HG03558 (cell line): ENCODE measurements around the gene ANGPTL4.
"Not testable (repeated sequence)": the region's sequence is repeated elsewhere in the genome, so short reads cannot be mapped to it uniquely, and the experiment has no call there.

Experiments
- ATAC-seq: cut with Tn5 transposase; IDR thresholded peaks from one replicate; pipeline ENCODE4 v1.9.1; 2021; ENCODE audit warnings: moderate number of reproducible peaks; ENCODE audit not compliant: unreplicated experiment; ENCODE audit errors: extremely low read depth

ANGPTL4 gene

DNA sequence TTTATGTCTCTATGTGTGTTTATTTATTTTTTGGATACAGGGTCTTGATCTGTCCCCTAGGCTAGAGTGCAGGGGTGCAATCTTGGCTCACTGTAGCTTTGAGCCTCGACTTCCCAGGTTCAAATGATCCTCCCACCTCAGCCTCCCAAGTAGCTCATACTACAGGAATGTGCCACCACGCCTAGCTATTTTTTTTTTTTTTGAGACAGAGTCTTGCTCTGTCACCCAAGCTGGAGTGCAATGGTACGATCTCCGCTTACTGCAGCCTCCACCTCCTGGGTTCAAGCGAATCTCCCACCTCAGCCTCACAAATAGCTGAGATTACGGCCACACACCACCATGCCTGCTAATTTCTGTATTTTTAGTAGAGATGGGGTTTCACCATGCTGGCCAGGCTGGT, 5.0 kb upstream of the ANGPTL4 start:
- no peak for ATAC-seq

DNA sequence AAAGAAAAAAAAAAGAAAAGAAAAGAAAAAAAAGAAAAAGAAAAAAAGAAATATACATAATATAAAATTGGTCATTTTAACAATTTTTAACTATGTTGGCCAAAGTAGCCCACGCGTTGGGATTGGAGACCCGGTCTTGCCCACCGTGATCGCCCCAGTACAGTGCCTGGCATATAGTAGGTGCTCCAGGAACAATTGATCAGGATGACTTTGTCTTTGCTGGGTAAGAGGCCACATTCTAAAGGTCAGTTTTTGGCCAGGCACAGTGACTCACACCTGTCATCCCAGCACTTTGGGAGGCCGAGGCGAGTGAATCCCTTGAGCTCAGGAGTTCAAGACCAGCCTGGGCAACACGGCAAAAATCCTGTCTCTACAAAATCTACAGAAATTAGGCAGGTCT, 3.8 kb upstream of the ANGPTL4 start:
- ATAC-seq: no peak

DNA sequence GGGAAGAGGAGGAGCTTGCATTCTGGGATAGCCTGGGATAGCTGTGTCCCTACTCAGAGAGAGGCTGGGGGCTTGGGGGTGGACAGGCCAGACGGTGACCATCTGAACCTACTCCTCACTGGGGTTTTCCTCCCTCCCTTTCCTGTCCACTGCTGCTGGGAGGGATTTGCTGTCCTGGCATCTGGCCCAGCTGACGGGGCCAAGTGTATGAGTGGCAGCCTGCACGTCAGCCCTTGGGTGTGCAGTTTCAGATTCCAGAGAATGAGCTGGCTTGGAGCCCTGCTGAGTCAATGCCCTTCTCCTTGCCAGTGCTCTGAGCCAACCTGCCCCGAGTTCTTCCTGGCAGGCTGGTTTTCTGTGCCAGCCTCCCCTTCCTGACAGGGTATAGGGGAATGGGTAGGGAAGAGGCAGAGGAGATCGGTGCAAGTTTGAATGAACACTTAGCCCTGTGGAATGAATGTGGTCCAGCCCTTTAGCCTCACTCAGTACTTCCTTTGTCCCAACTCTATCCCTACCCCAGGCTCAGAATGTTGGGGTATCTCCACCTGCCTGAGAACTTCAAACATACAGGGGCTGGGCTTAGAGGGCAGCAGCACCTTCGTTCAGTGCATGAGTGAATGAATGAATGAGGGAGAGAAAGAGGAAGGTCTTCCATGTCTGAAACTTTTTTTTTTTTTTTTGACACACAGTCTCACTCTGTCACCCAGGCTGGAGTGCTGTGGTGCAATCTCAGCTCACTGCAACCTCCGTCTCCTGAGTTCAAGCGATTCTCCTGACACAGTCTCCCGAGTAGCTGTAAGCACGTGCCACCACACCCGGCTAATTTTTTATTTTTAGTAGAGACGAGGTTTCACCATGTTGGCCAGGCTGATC, 1.8 kb upstream of the ANGPTL4 start:
- ATAC-seq: no peak

DNA sequence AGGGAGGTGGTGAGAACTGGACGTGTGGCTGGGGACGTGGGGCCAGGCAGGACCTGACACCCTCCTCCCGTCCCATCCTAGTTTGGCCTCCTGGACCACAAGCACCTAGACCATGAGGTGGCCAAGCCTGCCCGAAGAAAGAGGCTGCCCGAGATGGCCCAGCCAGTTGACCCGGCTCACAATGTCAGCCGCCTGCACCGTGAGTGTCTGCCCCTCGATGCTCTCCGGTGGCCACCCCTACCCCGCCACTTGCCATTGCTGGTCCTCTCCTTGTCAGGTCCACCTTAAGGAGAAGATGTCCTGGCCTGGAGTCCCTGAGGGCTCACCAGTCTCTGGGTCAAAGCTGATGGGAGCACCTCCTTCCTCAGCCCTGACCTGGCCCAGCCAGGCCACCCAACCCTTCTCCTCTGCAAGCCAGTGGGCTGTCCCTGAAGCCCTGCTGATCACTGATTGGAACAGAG, 2.2 kb downstream of the ANGPTL4 start:
- no peak for ATAC-seq

DNA sequence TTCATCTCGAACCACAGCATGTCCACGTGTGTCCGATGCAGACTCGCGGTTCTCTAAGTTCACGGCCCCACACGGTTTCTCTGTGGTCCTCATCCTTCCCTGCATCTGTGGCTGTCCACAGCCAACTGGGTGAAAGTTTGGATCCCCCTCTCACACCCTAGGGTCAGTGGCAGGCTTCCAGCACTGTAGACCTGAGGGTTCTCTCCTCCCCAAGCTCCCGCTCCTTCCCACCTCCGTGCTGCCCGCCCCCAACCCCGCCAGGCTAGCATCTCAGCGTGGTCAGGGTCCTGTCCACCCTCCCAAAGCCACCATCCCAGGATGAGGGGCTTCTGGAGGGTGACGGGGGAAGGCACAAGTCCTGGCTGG, 3.0 kb downstream of the ANGPTL4 start:
- ATAC-seq: no peak

DNA sequence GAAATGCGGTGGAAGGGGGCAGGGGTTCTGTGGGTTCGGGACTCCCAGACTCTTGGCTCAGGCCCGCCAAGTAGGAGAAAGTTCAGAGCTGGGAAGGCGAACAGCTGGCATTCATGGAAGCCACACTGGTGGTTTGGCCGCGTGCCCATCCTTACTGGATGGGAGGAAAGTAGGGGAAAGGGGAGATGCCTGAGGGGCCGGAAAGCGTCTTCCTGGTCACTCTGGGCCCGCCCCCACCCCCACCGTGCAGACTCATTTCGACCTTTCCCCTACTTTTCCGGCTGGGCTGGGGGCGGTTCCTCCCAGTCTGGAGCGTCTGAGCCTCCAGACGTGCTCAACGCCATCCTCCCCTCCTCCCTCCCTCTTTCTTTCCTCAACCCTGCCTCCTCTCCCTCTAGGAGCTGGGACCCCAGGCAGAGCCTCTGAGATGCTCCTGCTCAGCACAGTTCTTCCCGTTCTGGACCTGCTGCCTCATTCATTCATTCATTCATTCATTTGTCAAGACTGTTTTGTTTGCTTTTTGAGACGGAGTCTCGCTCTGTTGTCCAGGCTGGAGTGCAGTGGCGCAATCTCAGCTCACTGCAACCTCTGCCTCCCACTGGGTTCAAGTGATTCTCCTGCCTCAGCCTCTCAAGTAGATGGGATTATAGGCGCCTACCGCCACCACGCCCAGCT, 3.5 kb downstream of the ANGPTL4 start:
- ATAC-seq: no peak

DNA sequence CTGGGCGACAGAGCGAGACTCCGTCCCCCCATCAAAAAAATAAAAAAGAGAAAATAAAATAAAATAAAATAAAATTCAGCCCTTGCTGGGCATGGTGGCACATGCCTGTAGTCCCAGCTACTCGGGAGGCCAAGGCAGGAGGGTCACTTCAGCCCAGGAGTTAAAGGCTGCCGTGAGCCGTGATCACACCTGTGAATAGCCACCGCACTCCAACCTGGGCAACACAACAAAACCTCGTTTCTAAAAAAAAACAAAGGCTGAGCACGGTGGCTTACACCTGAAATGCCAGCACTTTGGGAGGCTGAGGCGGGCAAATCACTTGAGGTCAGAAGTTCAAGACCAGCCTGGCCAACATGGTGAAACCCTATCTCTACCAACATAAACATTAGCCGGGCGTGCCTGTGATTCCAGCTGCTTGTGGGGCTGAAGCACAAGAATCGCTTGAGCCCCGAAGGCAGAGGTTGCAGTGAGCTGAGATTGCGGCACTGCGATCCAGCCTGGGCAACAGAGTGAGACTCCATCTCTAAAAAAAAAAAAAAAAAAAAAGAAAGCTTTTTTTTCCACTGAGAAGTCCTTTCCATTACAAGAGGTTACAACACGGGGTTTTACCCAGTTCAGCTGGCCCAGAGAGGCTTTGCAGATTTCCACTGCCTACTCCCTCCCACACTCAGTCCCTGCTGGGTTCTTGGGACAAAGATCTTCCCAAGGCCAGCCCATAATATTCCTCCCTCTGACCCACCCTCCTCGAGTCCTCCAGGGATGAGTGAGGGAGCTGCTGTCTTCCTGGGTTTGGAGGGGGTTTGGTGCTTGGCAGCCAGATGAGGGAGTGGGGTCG, 6.4 kb downstream of the ANGPTL4 start:
- no peak for ATAC-seq

DNA sequence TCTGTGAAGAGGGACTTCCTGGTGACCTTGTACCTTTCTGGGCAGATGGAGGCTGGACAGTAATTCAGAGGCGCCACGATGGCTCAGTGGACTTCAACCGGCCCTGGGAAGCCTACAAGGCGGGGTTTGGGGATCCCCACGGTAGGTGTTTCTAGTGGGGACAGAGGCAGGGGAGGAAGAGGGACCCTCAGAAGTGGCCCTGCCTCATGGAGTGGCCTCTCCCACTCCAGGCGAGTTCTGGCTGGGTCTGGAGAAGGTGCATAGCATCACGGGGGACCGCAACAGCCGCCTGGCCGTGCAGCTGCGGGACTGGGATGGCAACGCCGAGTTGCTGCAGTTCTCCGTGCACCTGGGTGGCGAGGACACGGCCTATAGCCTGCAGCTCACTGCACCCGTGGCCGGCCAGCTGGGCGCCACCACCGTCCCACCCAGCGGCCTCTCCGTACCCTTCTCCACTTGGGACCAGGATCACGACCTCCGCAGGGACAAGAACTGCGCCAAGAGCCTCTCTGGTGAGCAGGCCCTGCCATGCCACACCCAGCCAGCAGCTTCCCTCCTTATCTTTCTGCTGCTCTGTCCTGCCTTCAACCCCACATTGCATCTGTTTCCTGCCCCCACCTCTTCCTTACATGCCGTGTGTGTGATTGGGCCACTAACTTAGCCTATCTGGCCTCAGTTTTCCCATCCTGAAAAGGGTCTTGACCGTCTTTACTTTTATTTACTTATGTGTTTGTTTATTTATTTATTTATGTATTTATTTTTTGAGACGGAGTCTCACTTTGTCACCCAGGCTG, 7.3 kb downstream of the ANGPTL4 start:
- ATAC-seq: no peak

DNA sequence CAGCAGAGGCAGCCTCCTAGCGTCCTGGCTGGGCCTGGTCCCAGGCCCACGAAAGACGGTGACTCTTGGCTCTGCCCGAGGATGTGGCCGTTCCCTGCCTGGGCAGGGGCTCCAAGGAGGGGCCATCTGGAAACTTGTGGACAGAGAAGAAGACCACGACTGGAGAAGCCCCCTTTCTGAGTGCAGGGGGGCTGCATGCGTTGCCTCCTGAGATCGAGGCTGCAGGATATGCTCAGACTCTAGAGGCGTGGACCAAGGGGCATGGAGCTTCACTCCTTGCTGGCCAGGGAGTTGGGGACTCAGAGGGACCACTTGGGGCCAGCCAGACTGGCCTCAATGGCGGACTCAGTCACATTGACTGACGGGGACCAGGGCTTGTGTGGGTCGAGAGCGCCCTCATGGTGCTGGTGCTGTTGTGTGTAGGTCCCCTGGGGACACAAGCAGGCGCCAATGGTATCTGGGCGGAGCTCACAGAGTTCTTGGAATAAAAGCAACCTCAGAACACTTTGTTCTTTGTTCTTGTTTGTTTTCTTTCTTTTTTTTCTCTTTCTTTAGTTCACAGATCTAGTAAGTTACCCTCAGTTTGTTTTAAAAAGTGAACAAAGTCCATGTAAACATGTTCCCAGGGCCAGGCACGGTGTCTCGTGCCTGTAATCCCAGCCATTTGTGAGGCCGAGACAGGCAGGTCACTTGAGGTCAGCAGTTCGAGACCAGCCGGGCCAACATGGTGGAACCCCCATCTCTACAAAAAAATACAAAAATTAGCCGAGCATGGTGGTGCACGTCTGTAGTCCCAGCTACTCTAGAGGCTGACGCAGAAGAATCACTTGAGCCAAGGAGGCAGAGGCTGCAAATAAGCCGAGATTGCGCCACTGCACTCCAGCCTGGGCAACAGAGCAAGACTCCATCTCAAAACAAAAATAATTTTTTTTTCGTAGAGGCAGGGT, 10.2 kb downstream of the ANGPTL4 start:
- no peak for ATAC-seq

DNA sequence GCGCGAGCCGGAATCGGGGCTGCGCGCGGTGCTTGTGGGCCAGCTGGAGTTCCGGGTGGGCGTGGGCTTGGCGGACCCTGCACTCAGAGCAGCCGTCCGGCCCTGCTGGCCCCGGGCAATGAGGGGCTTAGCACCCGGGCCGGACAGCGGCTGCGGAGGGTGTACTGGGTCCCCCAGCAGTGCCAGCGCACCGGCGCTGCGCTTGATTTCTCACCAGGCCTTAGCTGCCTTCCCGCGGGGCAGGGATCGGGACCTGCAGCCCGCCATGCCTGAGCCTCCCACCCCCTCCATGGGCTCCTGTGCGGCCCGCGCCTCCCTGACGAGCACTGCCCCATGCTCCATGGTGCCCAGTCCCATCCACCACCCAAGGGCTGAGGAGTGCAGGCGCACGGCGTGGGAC, 11.8 kb downstream of the ANGPTL4 start:
- ATAC-seq: not testable (repeated sequence)

DNA sequence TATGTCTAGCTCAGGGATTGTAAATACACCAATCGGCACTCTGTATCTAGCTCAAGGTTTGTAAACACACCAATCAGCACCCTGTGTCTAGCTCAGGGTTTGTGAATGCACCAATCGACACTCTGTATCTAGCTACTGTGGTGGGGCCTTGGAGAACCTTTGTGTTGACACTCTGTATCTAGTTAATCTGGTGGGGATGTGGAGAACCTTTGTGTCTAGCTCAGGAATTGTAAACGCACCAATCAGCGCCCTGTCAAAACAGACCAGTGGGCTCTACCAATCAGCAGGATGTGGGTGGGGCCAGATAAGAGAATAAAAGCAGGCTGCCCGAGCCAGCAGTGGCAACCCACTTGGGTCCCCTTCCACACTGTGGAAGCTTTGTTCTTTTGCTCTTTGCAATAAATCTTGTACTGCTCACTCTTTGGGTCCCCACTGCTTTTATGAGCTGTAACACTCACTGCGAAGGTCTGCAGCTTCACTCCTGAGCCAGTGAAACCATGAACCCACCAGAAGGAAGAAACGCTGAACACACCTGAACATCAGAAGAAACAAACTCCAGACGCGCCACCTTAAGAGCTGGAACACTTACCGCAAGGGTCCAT, 12.5 kb downstream of the ANGPTL4 start:
- not testable (repeated sequence) for ATAC-seq

DNA sequence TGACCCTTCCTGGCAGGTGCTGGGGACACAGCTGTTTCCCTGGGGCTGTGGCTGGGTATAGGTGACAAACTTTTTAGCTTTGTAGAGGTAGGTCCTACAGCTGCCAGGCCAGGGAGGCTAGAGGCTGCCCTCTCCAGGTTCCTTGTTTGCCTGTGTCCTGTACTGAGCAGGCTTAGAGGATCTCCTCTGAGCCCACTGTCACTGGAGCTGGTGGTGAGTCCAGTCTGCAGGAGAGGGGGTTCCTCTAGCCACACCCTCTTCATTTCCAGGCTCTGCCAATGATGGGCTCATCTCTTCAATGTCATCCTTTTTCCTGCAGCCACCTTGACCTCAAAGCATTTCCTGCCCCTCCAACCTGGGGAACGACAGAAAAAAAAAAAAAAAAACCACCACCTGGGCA, 13.6 kb downstream of the ANGPTL4 start:
- ATAC-seq: no peak

DNA sequence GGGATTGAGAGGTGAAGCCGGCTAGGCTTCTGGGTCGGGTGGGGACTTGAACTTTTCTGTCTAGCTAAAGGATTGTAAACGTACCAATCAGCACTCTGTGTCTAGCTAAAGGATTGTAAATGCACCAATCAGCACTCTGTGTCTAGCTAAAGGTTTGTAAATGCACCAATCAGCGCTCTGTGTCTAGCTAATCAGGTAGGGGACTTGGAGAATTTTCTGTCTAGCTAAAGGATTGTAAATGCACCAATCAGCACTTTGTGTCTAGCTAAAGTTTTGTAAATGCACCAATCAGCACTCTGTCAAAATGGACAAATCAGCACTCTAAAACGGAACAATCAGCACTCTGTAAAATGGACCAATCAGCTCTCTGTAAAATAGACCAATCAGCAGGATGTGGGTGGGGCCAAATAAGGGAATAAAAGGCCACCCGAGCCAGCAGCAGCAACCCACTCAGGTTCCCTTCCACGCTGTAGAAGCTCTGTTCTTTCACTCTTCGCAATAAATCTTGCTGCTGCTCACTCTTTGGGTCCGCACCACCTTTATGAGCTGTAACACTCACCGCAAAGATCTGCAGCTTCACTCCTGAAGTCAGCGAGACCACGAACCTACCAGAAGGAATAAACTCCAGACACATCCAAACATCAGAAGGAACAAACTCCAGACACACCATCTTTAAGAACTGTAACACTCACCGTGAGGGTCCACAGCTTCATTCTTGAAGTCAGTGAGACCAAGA, 15.4 kb downstream of the ANGPTL4 start:
- ATAC-seq: not testable (repeated sequence)

DNA sequence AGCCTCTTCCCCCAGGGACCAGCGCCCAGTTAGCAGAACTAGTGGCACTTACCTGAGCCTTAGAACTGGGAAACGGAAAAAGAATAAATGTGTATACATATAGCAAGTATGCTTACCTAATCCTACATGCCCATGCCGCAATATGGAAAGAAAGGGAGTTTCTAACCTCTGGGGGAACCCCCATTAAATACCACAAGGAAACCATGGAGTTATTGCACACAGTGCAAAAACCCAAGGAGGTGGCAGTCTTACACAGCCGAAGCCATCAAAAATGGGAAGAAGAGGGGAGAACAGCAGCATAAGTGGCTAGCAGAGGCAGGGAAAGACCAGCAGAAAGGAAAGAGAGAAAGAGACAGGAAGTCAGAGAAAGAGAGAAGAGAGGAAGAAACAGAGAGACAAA, 20.6 kb downstream of the ANGPTL4 start:
- not testable (repeated sequence) for ATAC-seq

DNA sequence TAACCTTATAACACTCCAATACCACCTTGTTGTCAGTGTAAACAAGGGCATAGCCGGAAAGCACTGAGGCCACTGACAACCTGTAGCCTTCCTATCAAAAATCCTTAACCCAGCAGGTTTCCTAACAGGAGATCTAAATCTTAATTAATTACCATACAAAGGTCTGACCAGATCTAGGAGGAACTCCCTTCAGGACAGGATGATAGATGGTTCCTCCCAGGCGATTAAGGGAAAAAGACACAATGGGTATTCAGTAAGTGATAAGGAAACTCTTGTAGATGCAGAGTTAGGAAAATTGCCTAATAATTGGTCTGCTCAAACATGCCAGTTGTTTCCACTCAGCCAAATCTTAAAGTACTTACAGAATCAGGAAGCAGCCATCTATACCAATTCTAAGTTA, 21.1 kb downstream of the ANGPTL4 start:
- ATAC-seq: not testable (repeated sequence)

DNA sequence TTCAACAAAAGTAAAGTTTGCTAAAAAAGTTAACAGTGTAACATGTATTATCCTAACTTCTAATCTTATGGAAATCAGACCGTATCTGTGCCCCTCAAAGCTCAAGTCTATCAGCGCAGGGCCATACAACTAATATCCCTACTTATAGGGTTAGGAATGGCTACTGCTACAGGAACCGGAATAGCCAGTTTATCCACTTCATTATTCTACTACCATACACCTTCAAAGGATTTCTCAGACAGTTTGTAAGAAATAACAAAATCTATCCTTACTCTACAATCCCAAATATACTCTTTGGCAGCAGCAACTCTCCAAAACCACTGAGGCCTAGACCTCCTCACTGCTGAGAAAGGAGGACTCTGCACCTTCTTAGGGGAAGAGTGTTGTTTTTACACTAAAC, 21.6 kb downstream of the ANGPTL4 start:
- ATAC-seq: not testable (repeated sequence)

DNA sequence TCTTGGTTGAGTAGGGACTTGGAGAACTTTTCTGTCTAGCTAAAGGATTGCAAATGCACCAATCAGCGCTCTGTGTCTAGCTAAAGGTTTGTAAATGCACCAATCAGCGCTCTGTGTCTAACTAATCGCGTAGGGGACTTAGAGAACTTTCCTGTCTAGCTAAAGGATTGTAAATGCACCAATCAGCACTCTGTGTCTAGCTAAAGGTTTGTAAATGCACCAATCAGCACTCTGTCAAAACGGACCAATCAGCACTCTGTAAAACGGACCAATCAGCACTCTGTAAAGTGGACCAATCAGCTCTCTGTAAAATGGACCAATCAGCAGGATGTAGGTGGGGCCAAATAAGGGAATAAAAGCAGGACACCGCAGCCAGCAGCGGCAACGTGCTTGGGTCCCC, 22.5 kb downstream of the ANGPTL4 start:
- ATAC-seq: not testable (repeated sequence)

DNA sequence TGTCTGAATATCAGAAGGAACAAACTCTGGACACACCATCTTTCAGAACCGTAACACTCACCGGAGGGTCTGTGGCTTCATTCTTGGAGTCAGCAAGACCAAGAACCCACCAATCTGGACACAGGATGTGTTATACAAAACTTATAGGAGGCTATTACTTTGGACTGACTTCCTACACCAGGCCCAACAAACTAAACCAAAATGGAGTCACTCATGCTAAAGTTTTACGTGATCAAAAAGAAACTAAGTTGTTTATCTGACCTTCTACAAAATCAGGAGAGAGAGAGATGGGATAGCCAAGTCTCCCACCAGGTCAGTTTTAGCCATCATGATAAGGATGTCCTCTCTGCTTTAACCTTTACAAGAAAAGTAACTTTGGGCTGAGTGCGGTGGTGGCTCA, 23.0 kb downstream of the ANGPTL4 start:
- ATAC-seq: no peak
